Skeletal muscle satellite cell (primary cell): ENCODE data around the gene RPTOR.

Source experiments
- H3K27me3 ChIP-seq: 2 replicates; pipeline ENCODE4 v1.7.0; 2013; ENCODE audit warnings: low read length; ENCODE audit not compliant: control insufficient read depth, insufficient read depth
- H3K36me3 ChIP-seq: 2 replicates; pipeline ENCODE4 v1.7.0; 2013; ENCODE audit warnings: mild to moderate bottlenecking, control low read depth, low read length; ENCODE audit not compliant: insufficient read depth
- H3K4me1 ChIP-seq: 2 replicates; pipeline ENCODE4 v1.7.0; 2013; ENCODE audit warnings: low read length; ENCODE audit not compliant: control insufficient read depth, insufficient read depth
- H3K4me2 ChIP-seq: 2 replicates; pipeline ENCODE4 v1.7.0; 2013; ENCODE audit warnings: mild to moderate bottlenecking, low read length
- H3K4me3 ChIP-seq: 2 replicates; pipeline ENCODE4 v1.7.0; 2013; ENCODE audit warnings: low read length
- H3K9ac ChIP-seq: 2 replicates; pipeline ENCODE4 v1.7.0; 2013; ENCODE audit warnings: mild to moderate bottlenecking, low read depth, low read length, moderate library complexity
- H3K9me3 ChIP-seq: replicated peaks from 2 replicates; pipeline ENCODE4 v1.7.0; 2013; ENCODE audit warnings: mild to moderate bottlenecking, control low read depth, low read length

The RPTOR gene

GRCh38 chr17:80838311-80839025 lies 293.8 kb downstream of the RPTOR start:
- Histone ChIP-seq H3K9me3 (no peaks in the 10 kb centered on the region), H3K27me3 (no peaks in the 10 kb centered on the region), H3K4me1 (peaks cover 12% of the 10 kb centered on the region), H3K9ac (no peak overlapping the region), H3K4me3 (no peak overlapping the region), H3K36me3 (no peaks in the 10 kb centered on the region), H3K4me2 (no peak overlapping the region)

GRCh38 chr17:80839026-80839345 lies 294.3 kb downstream of the RPTOR start:
- H3K36me3 ChIP-seq: no peaks in the 10 kb centered on the region
- no peaks in the 10 kb centered on the region for H3K27me3 ChIP-seq
- peaks cover 7% of the 10 kb centered on the region for H3K4me1 ChIP-seq
- no peak overlapping the region for H3K4me2 ChIP-seq
- no peaks in the 10 kb centered on the region for H3K9me3 ChIP-seq
- no peak overlapping the region for H3K4me3 ChIP-seq
- no peak overlapping the region for H3K9ac ChIP-seq

- no peaks in the 10 kb centered on the region for H3K27me3 ChIP-seq
- H3K4me2 ChIP-seq: no peak overlapping the region
- no peak overlapping the region for H3K9ac ChIP-seq
- no peaks in the 10 kb centered on the region for H3K9me3 ChIP-seq
- H3K4me1 ChIP-seq: peaks cover 2% of the 10 kb centered on the region
- no peaks in the 10 kb centered on the region for H3K36me3 ChIP-seq
- H3K4me3 ChIP-seq: no peak overlapping the region
Observed at GRCh38 chr17:80839511-80839941, 294.9 kb downstream of the RPTOR start.

GRCh38 chr17:80839970-80840369 lies 295.3 kb downstream of the RPTOR start:
- H3K27me3 ChIP-seq: no peaks in the 10 kb centered on the region
- H3K4me3 ChIP-seq: no peak overlapping the region
- no peak overlapping the region for H3K9ac ChIP-seq
- no peaks in the 10 kb centered on the region for H3K4me1 ChIP-seq
- H3K36me3 ChIP-seq: no peaks in the 10 kb centered on the region
- no peaks in the 10 kb centered on the region for H3K9me3 ChIP-seq
- no peak overlapping the region for H3K4me2 ChIP-seq

GRCh38 chr17:80842456-80843013 lies 297.9 kb downstream of the RPTOR start:
- Histone ChIP-seq H3K4me3 (no peak overlapping the region), H3K36me3 (peaks cover 7% of the 10 kb centered on the region), H3K4me1 (no peaks in the 10 kb centered on the region), H3K27me3 (no peaks in the 10 kb centered on the region), H3K4me2 (no peak overlapping the region), H3K9ac (no peak overlapping the region), H3K9me3 (no peaks in the 10 kb centered on the region)

- Histone ChIP-seq H3K9me3 (no peaks in the 10 kb centered on the region), H3K4me1 (no peaks in the 10 kb centered on the region), H3K4me3 (no peak overlapping the region), H3K27me3 (no peaks in the 10 kb centered on the region), H3K9ac (no peak overlapping the region), H3K4me2 (no peak overlapping the region), H3K36me3 (peaks cover 18% of the 10 kb centered on the region)
Observed at GRCh38 chr17:80843741-80844156, 299.1 kb downstream of the RPTOR start.

GRCh38 chr17:80844418-80844990 lies 299.9 kb downstream of the RPTOR start:
- no peak overlapping the region for H3K4me3 ChIP-seq
- H3K4me1 ChIP-seq: no peaks in the 10 kb centered on the region
- H3K9ac ChIP-seq: no peak overlapping the region
- H3K27me3 ChIP-seq: no peaks in the 10 kb centered on the region
- H3K36me3 ChIP-seq: peaks cover 22% of the 10 kb centered on the region
- no peak overlapping the region for H3K4me2 ChIP-seq
- H3K9me3 ChIP-seq: no peaks in the 10 kb centered on the region

GRCh38 chr17:80845069-80845862 lies 300.6 kb downstream of the RPTOR start:
- Histone ChIP-seq H3K4me3 (no peak overlapping the region), H3K4me2 (no peak overlapping the region), H3K36me3 (peaks cover 22% of the 10 kb centered on the region), H3K27me3 (no peaks in the 10 kb centered on the region), H3K9me3 (no peaks in the 10 kb centered on the region), H3K9ac (no peak overlapping the region), H3K4me1 (no peaks in the 10 kb centered on the region)

GRCh38 chr17:80845863-80846671 lies 301.4 kb downstream of the RPTOR start:
- no peak overlapping the region for H3K9ac ChIP-seq
- H3K9me3 ChIP-seq: no peaks in the 10 kb centered on the region
- no peak overlapping the region for H3K4me3 ChIP-seq
- H3K36me3 ChIP-seq: peaks cover 22% of the 10 kb centered on the region
- H3K4me2 ChIP-seq: no peak overlapping the region
- no peaks in the 10 kb centered on the region for H3K27me3 ChIP-seq
- peaks cover 6% of the 10 kb centered on the region for H3K4me1 ChIP-seq

- peaks cover 22% of the 10 kb centered on the region for H3K36me3 ChIP-seq
- peaks cover 6% of the 10 kb centered on the region for H3K4me1 ChIP-seq
- H3K27me3 ChIP-seq: no peaks in the 10 kb centered on the region
- H3K4me3 ChIP-seq: no peak overlapping the region
- no peaks in the 10 kb centered on the region for H3K9me3 ChIP-seq
- H3K4me2 ChIP-seq: no peak overlapping the region
- no peak overlapping the region for H3K9ac ChIP-seq
Observed at GRCh38 chr17:80846932-80847331, 302.3 kb downstream of the RPTOR start.
